SU-DHL-6 (cell line): ENCODE results near the gene EXD3.

Experiments used
- H2AFZ ChIP-seq: fragments of 200-600 bp; sonication (generic); 2 replicates; pipeline ENCODE4 v1.6.1; 2014; ENCODE audit warnings: low read depth, mild to moderate bottlenecking, moderate library complexity, mixed read lengths, antibody characterized with exemption, low read length; ENCODE audit not compliant: severe bottlenecking
- H3F3A ChIP-seq: fragments of 200-600 bp; shearing (Covaris generic); 2 replicates; pipeline ENCODE4 v1.6.0; 2016; ENCODE audit warnings: antibody characterized with exemption, mild to moderate bottlenecking; ENCODE audit not compliant: insufficient read depth
- H3K27ac ChIP-seq: fragments of 200-600 bp; sonication (generic); 2 replicates; pipeline ENCODE4 v1.5.1; 2016; ENCODE audit warnings: low read depth, mild to moderate bottlenecking, low read length, moderate library complexity, mixed read lengths
- H3K27me3 ChIP-seq: fragments of 200-600 bp; sonication (generic), shearing (Covaris generic); 2 replicates; pipeline ENCODE4 v1.6.0; 2014; ENCODE audit warnings: mild to moderate bottlenecking, low read length
- H3K36me3 ChIP-seq: fragments of 200-600 bp; sonication (generic); 2 replicates; pipeline ENCODE4 v1.6.1; 2014; ENCODE audit warnings: mild to moderate bottlenecking, low read length, mixed read lengths
- H3K4me2 ChIP-seq: fragments of 300-600, 200-600 bp; shearing (Covaris generic), sonication (generic); 2 replicates; pipeline ENCODE4 v1.6.0; 2014; ENCODE audit warnings: low read length, low read depth, mild to moderate bottlenecking; ENCODE audit not compliant: poor library complexity, severe bottlenecking
- H3K4me3 ChIP-seq: fragments of 200-600 bp; sonication (generic); 2 replicates; pipeline ENCODE4 v1.5.1; 2014; ENCODE audit warnings: antibody characterized with exemption, low read length, mild to moderate bottlenecking, mixed read lengths; ENCODE audit not compliant: insufficient read depth, poor library complexity, severe bottlenecking
- H3K79me2 ChIP-seq: fragments of 200-600 bp; sonication (generic); 2 replicates; pipeline ENCODE4 v1.6.1; 2014; ENCODE audit warnings: mild to moderate bottlenecking, low read length, moderate library complexity; ENCODE audit not compliant: insufficient read depth
- H3K9ac ChIP-seq: fragments of 200-600 bp; sonication (generic); 2 replicates; pipeline ENCODE4 v1.7.0; 2014; ENCODE audit warnings: mild to moderate bottlenecking, low read length
- H3K9me2 ChIP-seq: fragments of 200-600 bp; sonication (generic); replicated peaks from 2 replicates; pipeline ENCODE4 v1.6.1; 2014; ENCODE audit warnings: low read length; ENCODE audit not compliant: insufficient read depth
- H3K9me3 ChIP-seq: fragments of 200-600 bp; sonication (generic); 2 replicates; pipeline ENCODE4 v1.6.1; 2014; ENCODE audit warnings: low read length, mixed read lengths; ENCODE audit not compliant: insufficient read depth
- H4K20me1 ChIP-seq: fragments of 200-600 bp; sonication (generic); 2 replicates; pipeline ENCODE4 v1.6.1; 2014; ENCODE audit warnings: low read depth, mild to moderate bottlenecking, antibody characterized with exemption, low read length, moderate library complexity, mixed read lengths
- CTCF ChIP-seq: fragments of 200-600 bp; sonication (generic); IDR thresholded peaks from one replicate; pipeline ENCODE4 v1.5.1; 2017; ENCODE audit warnings: antibody characterized with exemption, mild to moderate bottlenecking, low read length, moderate library complexity; ENCODE audit not compliant: insufficient read depth, poor library complexity, severe bottlenecking
- EZH2phosphoT487 ChIP-seq: fragments of 200-600 bp; sonication (generic), shearing (Covaris generic); conservative IDR thresholded peaks from 2 replicates; pipeline ENCODE4 v1.6.1; 2018; ENCODE audit warnings: mild to moderate bottlenecking, antibody characterized with exemption, low read length, moderate library complexity, mixed read lengths

Gene EXD3

GRCh38 chr9:137406085-137406760 lies 16.7 kb downstream of the EXD3 start:
- H4K20me1 ChIP-seq: no peaks in the 10 kb centered on the region
- no peaks in the 10 kb centered on the region for H3K79me2 ChIP-seq
- H3K27me3 ChIP-seq: no peaks in the 10 kb centered on the region
- H3F3A ChIP-seq: no peaks in the 10 kb centered on the region
- H2AFZ ChIP-seq: no peak overlapping the region
- no peaks in the 10 kb centered on the region for H3K36me3 ChIP-seq
- H3K4me3 ChIP-seq: no peak overlapping the region
- no peaks in the 10 kb centered on the region for H3K9me3 ChIP-seq
- H3K4me2 ChIP-seq: no peak overlapping the region
- no peak overlapping the region for H3K27ac ChIP-seq
- TF ChIP-seq CTCF (no peak), EZH2phosphoT487 (no peak)
- H3K9me2 ChIP-seq: no peaks in the 10 kb centered on the region
- H3K9ac ChIP-seq: no peak overlapping the region

GRCh38 chr9:137405677-137406081 lies 17.3 kb downstream of the EXD3 start:
- Histone ChIP-seq H3K4me2 (no peak overlapping the region), H3K27me3 (no peaks in the 10 kb centered on the region), H3K79me2 (no peaks in the 10 kb centered on the region), H3K9me3 (no peaks in the 10 kb centered on the region), H3F3A (no peaks in the 10 kb centered on the region), H3K36me3 (no peaks in the 10 kb centered on the region), H3K27ac (no peak overlapping the region), H3K4me3 (no peak overlapping the region), H3K9me2 (no peaks in the 10 kb centered on the region), H2AFZ (no peak overlapping the region), H3K9ac (no peak overlapping the region), H4K20me1 (no peaks in the 10 kb centered on the region)
- TF ChIP-seq CTCF (no peak), EZH2phosphoT487 (no peak)

GRCh38 chr9:137404961-137405567 lies 17.9 kb downstream of the EXD3 start:
- Histone ChIP-seq H3K36me3 (no peaks in the 10 kb centered on the region), H3K9ac (no peak overlapping the region), H3K79me2 (no peaks in the 10 kb centered on the region), H3K9me3 (no peaks in the 10 kb centered on the region), H3F3A (no peaks in the 10 kb centered on the region), H3K9me2 (no peaks in the 10 kb centered on the region), H3K4me2 (no peak overlapping the region), H2AFZ (no peak overlapping the region), H3K27me3 (no peaks in the 10 kb centered on the region), H3K27ac (no peak overlapping the region), H4K20me1 (no peaks in the 10 kb centered on the region), H3K4me3 (no peak overlapping the region)
- no peak for TF ChIP-seq CTCF
- TF ChIP-seq EZH2phosphoT487: no peak
